GM18508 (cell line): ENCODE data around the gene ANKH.

Experiments
- ATAC-seq: cut with Tn5 transposase; IDR thresholded peaks from one replicate; pipeline ENCODE4 v1.9.1; 2021; ENCODE audit warnings: moderate number of reproducible peaks; ENCODE audit not compliant: insufficient read depth, unreplicated experiment

ANKH gene

GRCh38 chr5:14656898-14657297, 214.7 kb downstream of the ANKH start:
- ATAC-seq, result no peak

- ATAC-seq, result no peak
These were observed 216.3 kb downstream of the ANKH start for GRCh38 chr5:14655146-14655741.
